Astrocyte of the spinal cord (primary cell): Measurements from ENCODE around the gene SPCS3.
A peak's percentile ranks its signal among the peaks of the same experiment; 100 is the strongest.
"Not testable (repeated sequence)": the region's sequence is repeated elsewhere in the genome, so short reads cannot be mapped to it uniquely, and the experiment has no call there.

ENCODE experiments used
- DNase-seq: peaks from one replicate; pipeline ENCODE4 v3.0.0; 2011; ENCODE audit warnings: low read depth, low spot score
- H3K4me3 ChIP-seq: 2 replicates; pipeline ENCODE4 v1.5.1; 2011; ENCODE audit warnings: low read depth, mild to moderate bottlenecking, low read length, moderate library complexity
- CTCF ChIP-seq: IDR thresholded peaks from 2 replicates; pipeline ENCODE4 v1.5.1; 2012; ENCODE audit warnings: low read depth, mild to moderate bottlenecking, low read length, inconsistent platforms
- in situ Hi-C: cut with HindIII; loops from 2 replicates; pipeline ENCODE4 v1.10.0; 2017; ENCODE audit warnings: low sequenced_read_pairs

Gene SPCS3

DNA sequence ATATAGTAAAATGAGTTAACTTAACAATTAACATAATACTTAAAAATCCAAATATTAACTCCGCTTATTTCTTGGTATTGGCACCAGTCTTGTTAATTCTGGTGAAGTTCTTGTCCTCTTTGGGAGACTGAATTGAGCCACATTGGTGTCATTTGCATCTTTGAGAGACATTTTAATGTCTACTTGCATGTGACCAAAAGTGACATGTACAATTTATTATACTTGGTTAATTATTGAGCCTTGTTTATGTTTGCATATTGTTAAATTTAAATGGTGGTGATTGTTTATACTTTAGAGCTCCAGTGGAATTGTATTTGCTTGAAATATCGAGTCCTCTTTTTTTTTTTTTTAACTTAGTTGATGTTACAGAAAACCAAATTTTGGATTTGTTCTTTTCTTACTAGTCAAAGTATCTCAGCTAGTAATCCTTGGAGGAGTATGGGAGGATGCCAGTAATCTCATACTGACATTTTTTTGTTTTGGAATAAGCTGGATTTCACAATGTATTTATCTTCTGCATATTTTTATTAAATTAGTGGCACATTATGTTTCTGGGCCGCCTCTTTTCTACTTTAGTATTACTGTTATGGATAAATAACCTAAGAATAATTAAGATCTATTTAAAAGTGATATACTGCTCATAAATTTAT lies 3.9 kb downstream of the SPCS3 start:
- H3K4me3 ChIP-seq, result no peak overlapping the region
- no peak for DNase-seq
- in situ Hi-C loops, result no loop called here
- no peak for TF ChIP-seq CTCF

GRCh38 chr4:176324876-176325275 lies 5.1 kb downstream of the SPCS3 start:
- in situ Hi-C loops, DNase-seq, H3K4me3 ChIP-seq: not testable (repeated sequence)

DNA sequence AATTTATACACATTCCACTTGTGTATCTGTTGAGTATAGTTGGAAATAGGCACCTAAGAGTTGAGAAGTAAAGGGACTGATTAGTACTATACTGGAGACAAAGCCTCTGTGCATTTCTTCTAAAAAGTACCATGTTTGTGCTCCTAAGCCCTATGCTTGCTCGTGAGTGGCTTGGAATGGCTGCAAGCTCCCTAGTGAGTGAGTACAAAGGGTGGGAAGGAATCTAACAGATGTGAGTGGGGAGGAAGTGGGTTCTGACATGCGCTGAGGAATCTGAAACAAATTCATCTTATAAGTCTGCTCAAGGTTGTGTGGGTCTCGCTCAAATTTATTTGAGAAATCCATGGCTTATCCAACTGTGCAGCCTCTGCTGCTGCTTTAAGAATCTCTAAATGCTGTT lies 13.3 kb downstream of the SPCS3 start:
- DNase-seq, result peak; percentile 34
- in situ Hi-C loops, result no loop called here
- H3K4me3 ChIP-seq, result no peak overlapping the region
- no peak for TF ChIP-seq CTCF

GRCh38 chr4:176334066-176334465 lies 14.3 kb downstream of the SPCS3 start:
- in situ Hi-C loops, result no loop called here
- no peak for DNase-seq
- TF ChIP-seq CTCF, result no peak
- no peak overlapping the region for H3K4me3 ChIP-seq

- H3K4me3 ChIP-seq, result no peak overlapping the region
- DNase-seq, result no peak
- in situ Hi-C loops, result no loop called here
- no peak for TF ChIP-seq CTCF
Observed at GRCh38 chr4:176335421-176335820, 15.7 kb downstream of the SPCS3 start.

DNA sequence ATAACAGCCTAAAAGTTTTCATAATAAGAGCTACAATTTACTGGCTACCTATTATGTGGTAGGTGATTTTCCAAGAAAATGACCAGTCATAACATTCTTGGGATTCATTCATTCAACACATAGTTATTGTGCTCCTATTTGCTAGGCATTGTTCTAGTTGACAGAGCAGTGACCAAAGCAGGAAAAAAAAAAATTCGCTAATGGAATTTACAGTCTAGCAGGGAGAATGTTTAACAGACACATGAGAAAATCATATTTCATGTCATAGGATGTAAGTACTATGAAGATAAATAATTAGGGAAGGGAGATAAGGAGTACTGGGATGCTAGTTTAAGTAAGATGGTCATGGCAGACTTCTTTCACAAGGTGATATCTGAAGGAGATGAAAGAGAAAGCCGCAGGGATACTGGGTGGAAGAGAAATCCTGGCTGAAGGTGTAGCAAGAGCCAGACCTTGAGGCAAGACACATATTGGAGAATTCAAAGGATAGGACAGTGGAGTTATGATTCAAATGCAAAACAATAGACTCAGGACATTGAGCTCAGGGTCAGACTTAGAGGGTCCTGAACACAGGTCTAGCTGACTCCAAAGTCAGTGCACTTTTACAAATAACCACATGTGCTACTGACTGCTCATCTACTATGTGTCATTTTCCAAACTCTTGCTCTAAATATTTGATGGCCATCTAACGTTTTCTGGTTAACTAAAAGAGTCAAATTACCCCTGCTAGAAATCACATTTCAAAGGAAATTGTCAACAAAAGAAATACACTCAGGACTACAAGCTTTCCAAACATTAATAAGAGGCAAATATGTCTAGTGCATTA lies 20.4 kb downstream of the SPCS3 start:
- in situ Hi-C loops, result no loop called here
- peak; percentile 22 for DNase-seq
- TF ChIP-seq CTCF, result no peak
- no peak overlapping the region for H3K4me3 ChIP-seq

- in situ Hi-C loops, result no loop called here
- peak; percentile 52 for TF ChIP-seq CTCF
- peak; percentile 69 for DNase-seq
- no peak overlapping the region for H3K4me3 ChIP-seq
Observed at GRCh38 chr4:176340871-176341685, 21.3 kb downstream of the SPCS3 start.
